DOHH2 (cell line): ENCODE data around the gene ALG1.
"Not testable (repeated sequence)": the region's sequence is repeated elsewhere in the genome, so short reads cannot be mapped to it uniquely, and the experiment has no call there.

Experiments
- H3F3A ChIP-seq: fragments of 200-600 bp; sonication (generic), shearing (Covaris generic); 2 replicates; pipeline ENCODE4 v1.6.0; 2016; ENCODE audit warnings: antibody characterized with exemption, mild to moderate bottlenecking; ENCODE audit not compliant: control insufficient read depth, insufficient read depth
- H3K27ac ChIP-seq: fragments of 200-600 bp; sonication (generic); 2 replicates; pipeline ENCODE4 v1.5.1; 2014; ENCODE audit warnings: low read depth, mild to moderate bottlenecking, low read length, moderate library complexity
- H3K27me3 ChIP-seq: fragments of 200-600 bp; sonication (generic); 2 replicates; pipeline ENCODE4 v1.6.1; 2014; ENCODE audit warnings: mild to moderate bottlenecking, low read length, mixed read lengths; ENCODE audit not compliant: control insufficient read depth
- H3K36me3 ChIP-seq: fragments of 200-600 bp; sonication (generic); 2 replicates; pipeline ENCODE4 v1.6.1; 2014; ENCODE audit warnings: mild to moderate bottlenecking, low read length, moderate library complexity, mixed read lengths; ENCODE audit not compliant: control insufficient read depth
- H3K4me1 ChIP-seq: fragments of 200-600 bp; sonication (generic); 2 replicates; pipeline ENCODE4 v1.6.1; 2014; ENCODE audit warnings: mild to moderate bottlenecking, low read length, mixed read lengths; ENCODE audit not compliant: control insufficient read depth
- H3K4me2 ChIP-seq: fragments of 200-600 bp; sonication (generic); 2 replicates; pipeline ENCODE4 v1.6.0; 2014; ENCODE audit warnings: mild to moderate bottlenecking, low read length, moderate library complexity
- H3K4me3 ChIP-seq: fragments of 200-600 bp; sonication (generic); 2 replicates; pipeline ENCODE4 v1.5.1; 2014; ENCODE audit warnings: mild to moderate bottlenecking, low read length, mixed read lengths
- H3K79me2 ChIP-seq: fragments of 200-600 bp; sonication (generic); 2 replicates; pipeline ENCODE4 v1.6.1; 2014; ENCODE audit warnings: mild to moderate bottlenecking, low read length, mixed read lengths; ENCODE audit not compliant: control insufficient read depth
- H3K9me2 ChIP-seq: fragments of 200-600 bp; sonication (generic); replicated peaks from 2 replicates; pipeline ENCODE4 v1.6.1; 2014; ENCODE audit warnings: mild to moderate bottlenecking, low read length, mixed read lengths; ENCODE audit not compliant: control insufficient read depth
- H3K9me3 ChIP-seq: fragments of 200-600 bp; sonication (generic); 2 replicates; pipeline ENCODE4 v1.6.1; 2014; ENCODE audit warnings: antibody characterized with exemption, low read length, mixed read lengths; ENCODE audit not compliant: control insufficient read depth, insufficient read depth
- H4K20me1 ChIP-seq: fragments of 200-600 bp; sonication (generic); 2 replicates; pipeline ENCODE4 v1.6.0; 2014; ENCODE audit warnings: low read depth, mild to moderate bottlenecking, antibody characterized with exemption, low read length, moderate library complexity; ENCODE audit not compliant: control insufficient read depth, insufficient read depth
- CTCF ChIP-seq: fragments of 200-600 bp; sonication (generic); IDR thresholded peaks from one replicate; pipeline ENCODE4 v1.5.1; 2014; ENCODE audit warnings: antibody characterized with exemption, mild to moderate bottlenecking, low read depth, low read length; ENCODE audit not compliant: poor library complexity, severe bottlenecking
- EZH2phosphoT487 ChIP-seq: fragments of 200-600 bp; sonication (generic); IDR thresholded peaks from 2 replicates; pipeline ENCODE4 v1.6.1; 2017; ENCODE audit warnings: borderline replicate concordance, mild to moderate bottlenecking, antibody characterized with exemption, low read length, moderate library complexity, mixed read lengths

The ALG1 gene

DNA sequence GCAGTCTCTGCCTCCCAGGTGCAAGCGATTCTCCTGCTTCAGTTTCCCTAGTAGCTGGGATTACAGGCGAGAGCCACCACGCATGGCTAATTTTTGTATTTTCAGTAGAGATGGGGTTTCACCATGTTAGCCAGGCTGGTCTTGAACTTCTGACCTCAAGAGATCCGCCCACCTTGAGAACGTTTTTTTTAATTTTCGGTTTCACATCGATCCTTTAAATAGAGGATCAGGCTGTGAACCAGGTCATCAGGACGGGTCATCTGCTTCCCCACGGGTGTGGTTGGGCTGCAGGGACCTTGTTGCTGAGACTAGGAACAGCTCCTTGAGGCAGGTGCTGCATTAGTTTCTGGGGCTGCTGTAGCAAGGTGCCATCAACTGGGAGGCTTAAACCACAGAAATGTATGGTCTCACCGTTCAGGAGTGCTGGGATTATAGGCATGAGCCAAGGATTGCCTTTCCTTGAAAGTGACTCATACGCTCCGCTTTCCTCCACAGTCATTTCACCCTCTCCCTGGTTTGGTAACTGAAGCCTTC, 30.0 kb upstream of the ALG1 start:
- Histone ChIP-seq H3K36me3 (no peaks in the 10 kb centered on the region), H3F3A (no peaks in the 10 kb centered on the region), H3K4me2 (no peak overlapping the region), H3K9me3 (no peaks in the 10 kb centered on the region), H3K27me3 (peaks cover 9% of the 10 kb centered on the region), H3K4me3 (no peak overlapping the region), H3K27ac (no peak overlapping the region), H3K4me1 (peaks cover 6% of the 10 kb centered on the region), H3K9me2 (no peaks in the 10 kb centered on the region), H4K20me1 (no peaks in the 10 kb centered on the region), H3K79me2 (no peaks in the 10 kb centered on the region)
- no peak for TF ChIP-seq EZH2phosphoT487
- TF ChIP-seq CTCF, result no peak

DNA sequence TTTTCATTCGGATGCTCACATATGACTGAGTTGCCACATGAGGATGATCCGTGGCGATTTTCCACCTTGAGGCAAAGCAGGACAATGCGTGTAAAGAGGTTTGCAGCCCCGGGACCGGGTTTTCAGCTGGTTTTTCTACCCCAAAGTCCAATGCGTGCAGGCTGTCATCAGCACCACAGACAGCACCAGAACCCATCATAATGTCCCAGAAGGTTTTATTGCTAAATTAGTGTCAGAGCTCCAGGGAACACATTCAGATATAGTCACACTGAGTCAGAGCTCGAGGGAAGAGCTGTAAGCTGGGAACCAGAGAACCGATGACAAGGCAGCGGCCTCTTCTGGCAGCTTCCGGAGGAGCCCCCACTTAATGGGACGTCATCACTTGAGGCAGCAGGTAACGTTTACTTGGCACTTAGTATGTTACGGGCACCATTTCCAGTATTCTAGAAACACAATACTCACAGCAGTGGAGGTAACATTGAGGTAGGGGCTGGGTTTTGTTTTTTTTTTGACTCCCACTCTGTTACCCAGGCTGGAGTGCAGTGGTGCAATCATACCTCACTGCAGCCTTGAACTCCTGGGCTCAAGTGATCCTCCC, 29.0 kb upstream of the ALG1 start:
- Histone ChIP-seq H3K9me3 (no peaks in the 10 kb centered on the region), H3K79me2 (no peaks in the 10 kb centered on the region), H3F3A (no peaks in the 10 kb centered on the region), H3K9me2 (no peaks in the 10 kb centered on the region), H3K36me3 (no peaks in the 10 kb centered on the region), H3K4me1 (no peaks in the 10 kb centered on the region), H3K4me2 (no peak overlapping the region), H3K27ac (no peak overlapping the region), H3K4me3 (no peak overlapping the region), H4K20me1 (no peaks in the 10 kb centered on the region), H3K27me3 (peaks cover 9% of the 10 kb centered on the region)
- TF ChIP-seq CTCF, result no peak
- no peak for TF ChIP-seq EZH2phosphoT487

- peaks cover 15% of the 10 kb centered on the region for H3K27me3 ChIP-seq
- H3K9me3 ChIP-seq, result no peaks in the 10 kb centered on the region
- H3K9me2 ChIP-seq, result no peaks in the 10 kb centered on the region
- H4K20me1 ChIP-seq, result no peaks in the 10 kb centered on the region
- TF ChIP-seq CTCF, result no peak
- no peak for TF ChIP-seq EZH2phosphoT487
- no peak overlapping the region for H3K27ac ChIP-seq
- H3K4me3 ChIP-seq, result no peak overlapping the region
- no peak overlapping the region for H3K4me2 ChIP-seq
- no peaks in the 10 kb centered on the region for H3K4me1 ChIP-seq
- H3K36me3 ChIP-seq, result no peaks in the 10 kb centered on the region
- H3K79me2 ChIP-seq, result no peaks in the 10 kb centered on the region
- H3F3A ChIP-seq, result no peaks in the 10 kb centered on the region
Observed at GRCh38 chr16:5044011-5044540, 27.6 kb upstream of the ALG1 start.

GRCh38 chr16:5044581-5044980, 27.1 kb upstream of the ALG1 start:
- not testable (repeated sequence) for H3K4me3 ChIP-seq, H3K4me1 ChIP-seq, H3K36me3 ChIP-seq, H4K20me1 ChIP-seq, H3K79me2 ChIP-seq, H3K4me2 ChIP-seq, H3K9me3 ChIP-seq, H3K9me2 ChIP-seq, H3K27ac ChIP-seq, H3F3A ChIP-seq
- H3K27me3 ChIP-seq, result peaks cover 18% of the 10 kb centered on the region
